Parathyroid adenoma (tissue), 2 donors: Measurements from ENCODE around the gene LSP1.

ENCODE experiments used
- H2AFZ ChIP-seq: fragments of 300-600 bp; sonication (generic); one replicate; pipeline ENCODE4 v1.7.0; 2017; ENCODE audit warnings: antibody characterized with exemption, mild to moderate bottlenecking
- H3K27ac ChIP-seq: fragments of 300-600 bp; sonication (generic); one replicate; pipeline ENCODE4 v1.7.0; 2017
- H3K27me3 ChIP-seq: fragments of 300-600 bp; sonication (generic); one replicate; pipeline ENCODE4 v1.7.0; 2017; ENCODE audit warnings: low read length; ENCODE audit not compliant: control insufficient read depth, insufficient read depth
- H3K36me3 ChIP-seq: fragments of 300-600 bp; sonication (generic); one replicate; pipeline ENCODE4 v1.7.0; 2017; ENCODE audit warnings: low read length; ENCODE audit not compliant: control insufficient read depth, insufficient read depth
- H3K4me1 ChIP-seq: fragments of 300-600 bp; sonication (generic); one replicate; pipeline ENCODE4 v1.7.0; 2017; ENCODE audit warnings: control low read depth
- H3K4me2 ChIP-seq: fragments of 300-600 bp; sonication (generic); one replicate; pipeline ENCODE4 v1.7.0; 2017; ENCODE audit warnings: low read length
- H3K4me3 ChIP-seq: fragments of 300-600 bp; sonication (generic); one replicate; pipeline ENCODE4 v1.7.0; 2017; ENCODE audit warnings: low read depth, low read length
- H3K79me2 ChIP-seq: fragments of 300-600 bp; sonication (generic); one replicate; pipeline ENCODE4 v1.7.0; 2017; ENCODE audit warnings: control low read depth
- H3K9ac ChIP-seq: fragments of 300-600 bp; sonication (generic); one replicate; pipeline ENCODE4 v1.7.0; 2017; ENCODE audit warnings: mild to moderate bottlenecking
- H3K9me3 ChIP-seq: fragments of 300-600 bp; sonication (generic); one replicate; pipeline ENCODE4 v1.7.0; 2017; ENCODE audit warnings: low read length; ENCODE audit not compliant: control insufficient read depth
- CTCF ChIP-seq: fragments of 300-600 bp; sonication (generic); IDR thresholded peaks from one replicate; pipeline ENCODE4 v1.7.0; 2017; ENCODE audit warnings: antibody characterized with exemption, mild to moderate bottlenecking
- donor health status: primary hyperparathyroidism.

LSP1 gene

GRCh38 chr11:1934335-1935155, 81.7 kb downstream of the LSP1 start:
- Histone ChIP-seq H3K9me3 (no peaks in the 10 kb centered on the region), H3K4me1 (no peaks in the 10 kb centered on the region), H3K27me3 (no peaks in the 10 kb centered on the region), H3K4me3 (no peak overlapping the region), H3K4me2 (no peak overlapping the region), H3K36me3 (no peaks in the 10 kb centered on the region), H2AFZ (no peak overlapping the region), H3K79me2 (no peaks in the 10 kb centered on the region), H3K9ac (no peak overlapping the region), H3K27ac (no peak overlapping the region)
- no peak for TF ChIP-seq CTCF

DNA sequence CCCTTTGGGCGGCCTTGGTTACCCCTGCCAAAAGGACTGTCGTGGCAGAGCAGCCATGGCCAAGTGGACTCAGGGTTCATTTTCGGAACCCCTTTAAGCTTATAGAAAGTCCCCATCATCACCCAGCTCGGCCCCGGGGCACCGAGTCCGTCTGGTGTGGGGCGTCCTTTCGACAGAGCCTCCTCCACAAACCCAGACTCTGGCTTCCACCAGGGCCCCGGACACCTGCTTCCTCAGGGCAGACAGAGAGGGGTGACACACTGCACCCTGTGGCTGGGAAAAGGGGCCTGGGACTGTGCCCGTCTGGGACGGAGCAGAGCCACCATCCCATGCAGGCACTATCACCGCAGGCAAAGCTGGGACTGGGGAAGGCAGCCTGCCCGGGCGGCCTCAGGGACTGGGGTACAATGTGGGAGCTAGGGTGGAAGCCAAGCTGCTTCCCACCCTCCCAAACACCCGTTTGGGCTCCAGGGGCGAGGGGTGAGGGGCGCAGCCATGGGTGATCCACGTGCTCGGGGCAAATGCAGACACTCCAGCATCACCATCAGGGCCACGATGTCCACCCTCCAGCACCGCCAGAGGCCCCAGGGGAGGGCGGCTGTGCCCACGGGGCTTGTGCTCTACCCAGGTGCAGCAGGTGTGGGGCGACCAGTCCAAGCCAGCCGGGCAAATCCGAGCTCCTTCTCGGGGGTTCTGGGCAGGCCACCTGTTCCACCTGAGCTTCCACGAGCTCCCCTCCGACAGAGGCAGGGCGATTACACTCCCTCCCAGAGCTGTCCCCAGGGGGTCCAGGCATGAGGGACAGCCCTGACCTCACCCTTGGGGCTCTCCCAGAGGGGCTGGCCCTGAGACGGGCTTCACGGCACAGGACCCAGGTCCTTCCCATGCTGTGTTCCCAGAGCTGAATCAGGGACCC, 82.5 kb downstream of the LSP1 start:
- H3K79me2 ChIP-seq: no peaks in the 10 kb centered on the region
- no peak overlapping the region for H3K4me3 ChIP-seq
- no peaks in the 10 kb centered on the region for H3K9me3 ChIP-seq
- TF ChIP-seq CTCF: no peak
- H3K9ac ChIP-seq: no peak overlapping the region
- H3K36me3 ChIP-seq: no peaks in the 10 kb centered on the region
- H3K27ac ChIP-seq: no peak overlapping the region
- no peak overlapping the region for H3K4me2 ChIP-seq
- H3K4me1 ChIP-seq: no peaks in the 10 kb centered on the region
- no peaks in the 10 kb centered on the region for H3K27me3 ChIP-seq
- no peak overlapping the region for H2AFZ ChIP-seq

GRCh38 chr11:1936072-1936780, 83.3 kb downstream of the LSP1 start:
- Histone ChIP-seq H3K36me3 (no peaks in the 10 kb centered on the region), H3K4me3 (no peak overlapping the region), H3K9me3 (no peaks in the 10 kb centered on the region), H3K4me2 (no peak overlapping the region), H3K79me2 (no peaks in the 10 kb centered on the region), H3K4me1 (no peaks in the 10 kb centered on the region), H2AFZ (no peak overlapping the region), H3K27ac (no peak overlapping the region), H3K27me3 (no peaks in the 10 kb centered on the region), H3K9ac (no peak overlapping the region)
- no peak for TF ChIP-seq CTCF

GRCh38 chr11:1936781-1937615, 84.1 kb downstream of the LSP1 start:
- Histone ChIP-seq H3K9ac (no peak overlapping the region), H3K4me2 (no peak overlapping the region), H3K27ac (no peak overlapping the region), H3K4me1 (no peaks in the 10 kb centered on the region), H3K79me2 (no peaks in the 10 kb centered on the region), H3K27me3 (no peaks in the 10 kb centered on the region), H3K4me3 (no peak overlapping the region), H2AFZ (no peak overlapping the region), H3K9me3 (no peaks in the 10 kb centered on the region), H3K36me3 (no peaks in the 10 kb centered on the region)
- TF ChIP-seq CTCF: no peak
